ENCODE results near the gene CFAP46.

Gene CFAP46

GRCh38 chr10:132929953-132930548 is 12.3 kb downstream of the CFAP46 start:
- no peak overlapping the region for H3K27ac ChIP-seq
- TF ChIP-seq CTCF (conservative IDR thresholded peaks at IDR 0.05), result no peak

GRCh38 chr10:132929480-132929879 is 12.9 kb downstream of the CFAP46 start:
- no peak for TF ChIP-seq CTCF (conservative IDR thresholded peaks at IDR 0.05)
- no peak overlapping the region for H3K27ac ChIP-seq

- no peak for TF ChIP-seq CTCF (conservative IDR thresholded peaks at IDR 0.05)
- no peak overlapping the region for H3K27ac ChIP-seq
Measured at GRCh38 chr10:132928261-132928660, 14.1 kb downstream of the CFAP46 start.

GRCh38 chr10:132927824-132928223 is 14.5 kb downstream of the CFAP46 start:
- H3K27ac ChIP-seq, result no peak overlapping the region
- no peak for TF ChIP-seq CTCF (conservative IDR thresholded peaks at IDR 0.05)

- no peak for TF ChIP-seq CTCF (conservative IDR thresholded peaks at IDR 0.05)
Measured at GRCh38 chr10:132926777-132927650, 15.4 kb downstream of the CFAP46 start.

GRCh38 chr10:132926070-132926469 is 16.3 kb downstream of the CFAP46 start:
- TF ChIP-seq CTCF (conservative IDR thresholded peaks at IDR 0.05), result no peak
- H3K27ac ChIP-seq, result no peak overlapping the region

More at GRCh38 chr10:132926777-132927650, 15.4 kb downstream of the CFAP46 start:
- no peak overlapping the region for H3K27ac ChIP-seq

- no peak for TF ChIP-seq CTCF (conservative IDR thresholded peaks at IDR 0.05)
- H3K27ac ChIP-seq, result no peak overlapping the region
Measured at GRCh38 chr10:132925614-132926013, 16.8 kb downstream of the CFAP46 start.
